HEK293 (cell line): ENCODE results near the gene KCNK4.

Experiments
- CTCF ChIP-seq: fragments of 450-650 bp; formaldehyde crosslinking; IDR thresholded peaks from 2 replicates; pipeline ENCODE4 v1.5.1; 2016; ENCODE audit warnings: missing biosample characterization, missing genetic modification characterization
- PRDM1 ChIP-seq: fragments of 450-650 bp; formaldehyde crosslinking; IDR thresholded peaks from 2 replicates; pipeline ENCODE4; 2016; ENCODE audit warnings: missing biosample characterization, missing genetic modification characterization
- ZBTB11 ChIP-seq: fragments of 450-650 bp; formaldehyde crosslinking; conservative IDR thresholded peaks from 2 replicates; pipeline ENCODE4 v1.5.1; 2016; ENCODE audit warnings: low read depth, missing biosample characterization, missing genetic modification characterization
- ZNF624 ChIP-seq: fragments of 450-650 bp; formaldehyde crosslinking; IDR thresholded peaks from 2 replicates; pipeline ENCODE4 v1.5.1; 2017; ENCODE audit warnings: missing biosample characterization, missing genetic modification characterization

GRCh38 chr11:64262271-64263002 is 28.7 kb upstream of the KCNK4 start:
- TF ChIP-seq CTCF (tag by site-specific recombination) (no peak), PRDM1 (tag by site-specific recombination) (no peak), ZBTB11 (tag by site-specific recombination) (no peak), ZNF624 (tag by site-specific recombination) (no peak)
